Measurements from ENCODE around the gene PTX3. TPM values are rescaled to one million over a fixed set of nuclear protein-coding genes. Genes with fewer than 3 reads are reported as not detected.

PTX3 gene
- polyA plus RNA-seq, 1 donor from 2014 or later, result 0.57 TPM

- Histone ChIP-seq H3K36me3 (ENCODE audit: insufficient read depth, low read length) (no peaks in the 10 kb centered on the region), H3K9ac (ENCODE audit: low read length) (no peak overlapping the region), H3K9me3 (ENCODE audit: low read length) (no peaks in the 10 kb centered on the region), H3K27ac (ENCODE audit: low read length) (no peak overlapping the region), H2AFZ (ENCODE audit: low read depth, low read length) (no peak overlapping the region), H3K4me3 (ENCODE audit: low read length) (no peak overlapping the region), H3K27me3 (ENCODE audit: insufficient read depth, low read depth, low read length) (no peaks in the 10 kb centered on the region), H3K4me2 (ENCODE audit: low read length) (no peak overlapping the region), H3K9me2 (ENCODE audit: insufficient read depth, low read length) (no peaks in the 10 kb centered on the region), H3F3A (ENCODE audit: insufficient read depth, low read length, poor library complexity, severe bottlenecking) (no peaks in the 10 kb centered on the region), H4K20me1 (ENCODE audit: insufficient read depth) (no peaks in the 10 kb centered on the region), H3K79me2 (replicated peaks; ENCODE audit: insufficient read depth, low read length) (no peaks in the 10 kb centered on the region)
- TF ChIP-seq RAD21 (conservative IDR thresholded peaks at IDR 0.05), result no peak
- no peak for TF ChIP-seq EP300 (conservative IDR thresholded peaks at IDR 0.05; ENCODE audit: poor library complexity, severe bottlenecking)
- TF ChIP-seq REST (IDR thresholded peaks at IDR 0.05; ENCODE audit: borderline replicate concordance), result no peak
- no peak for TF ChIP-seq SMC3 (conservative IDR thresholded peaks at IDR 0.05; ENCODE audit: poor library complexity)
- TF ChIP-seq EZH2 (IDR thresholded peaks at IDR 0.05; ENCODE audit: borderline replicate concordance, insufficient read depth, low read length, poor library complexity, severe bottlenecking), result no peak
- no peak for TF ChIP-seq POLR2AphosphoS5 (IDR thresholded peaks at IDR 0.05)
- no peak for TF ChIP-seq CTCF (IDR thresholded peaks at IDR 0.05; ENCODE audit: poor library complexity, severe bottlenecking)
- TF ChIP-seq TAF1 (IDR thresholded peaks at IDR 0.05; ENCODE audit: low read depth), result no peak
- TF ChIP-seq MXI1 (conservative IDR thresholded peaks at IDR 0.05; ENCODE audit: poor library complexity, severe bottlenecking), result no peak
Observed at GRCh38 chr3:157453824-157454223, 17.2 kb downstream of the PTX3 start.

GRCh38 chr3:157459706-157460105 lies 23.1 kb downstream of the PTX3 start:
- H3K27ac ChIP-seq (ENCODE audit: low read length), result no peak overlapping the region
- H3K4me2 ChIP-seq (ENCODE audit: low read length), result no peak overlapping the region
- no peaks in the 10 kb centered on the region for H3K79me2 ChIP-seq (replicated peaks; ENCODE audit: insufficient read depth, low read length)
- no peaks in the 10 kb centered on the region for H3F3A ChIP-seq (ENCODE audit: insufficient read depth, low read length, poor library complexity, severe bottlenecking)
- TF ChIP-seq TAF1 (IDR thresholded peaks at IDR 0.05; ENCODE audit: low read depth) (no peak), POLR2AphosphoS5 (IDR thresholded peaks at IDR 0.05) (no peak), REST (IDR thresholded peaks at IDR 0.05; ENCODE audit: borderline replicate concordance) (no peak), EP300 (conservative IDR thresholded peaks at IDR 0.05; ENCODE audit: poor library complexity, severe bottlenecking) (no peak), SMC3 (conservative IDR thresholded peaks at IDR 0.05; ENCODE audit: poor library complexity) (no peak), MXI1 (conservative IDR thresholded peaks at IDR 0.05; ENCODE audit: poor library complexity, severe bottlenecking) (no peak), RAD21 (conservative IDR thresholded peaks at IDR 0.05) (no peak), CTCF (IDR thresholded peaks at IDR 0.05; ENCODE audit: poor library complexity, severe bottlenecking) (no peak), EZH2 (IDR thresholded peaks at IDR 0.05; ENCODE audit: borderline replicate concordance, insufficient read depth, low read length, poor library complexity, severe bottlenecking) (no peak)
- no peak overlapping the region for H2AFZ ChIP-seq (ENCODE audit: low read depth, low read length)
- H4K20me1 ChIP-seq (ENCODE audit: insufficient read depth), result no peaks in the 10 kb centered on the region
- H3K27me3 ChIP-seq (ENCODE audit: insufficient read depth, low read depth, low read length), result no peaks in the 10 kb centered on the region
- no peak overlapping the region for H3K4me3 ChIP-seq (ENCODE audit: low read length)
- no peaks in the 10 kb centered on the region for H3K9me2 ChIP-seq (ENCODE audit: insufficient read depth, low read length)
- H3K9ac ChIP-seq (ENCODE audit: low read length), result no peak overlapping the region
- no peaks in the 10 kb centered on the region for H3K9me3 ChIP-seq (ENCODE audit: low read length)
- no peaks in the 10 kb centered on the region for H3K36me3 ChIP-seq (ENCODE audit: insufficient read depth, low read length)

Data from neural cell (in vitro differentiated cells).